GM12878 (cell line): ENCODE data around the gene PAX2. TPM values are rescaled to one million over a fixed set of nuclear protein-coding genes. Genes with fewer than 3 reads are reported as not detected.

Experiments
- ATAC-seq: fragments of 200-7000 bp; cut with Tn5 transposase; 3 replicates; pipeline ENCODE4 v1.9.1; 2020; ENCODE audit warnings: mild to moderate bottlenecking, moderate library complexity
- BruUV-seq: library from RNA; stranded (reverse); fragments of 400-500 nt; replicated peaks from 2 replicates; lab custom pipeline; 2021; lab: Mats Ljungman, UMichigan
- CTCF ChIA-PET: fragments of 300-600 bp; sonication (Branson Sonifier 250); formaldehyde crosslinking; extraction: SDS; loops from one replicate; lab custom pipeline; 2021; ENCODE audit warnings: inconsistent platforms; lab: Yijun Ruan, JAX
- POLR2A ChIA-PET: fragments of 350-600 bp; formaldehyde crosslinking; extraction: SDS; loops from one replicate; lab custom pipeline; 2021; ENCODE audit warnings: inconsistent platforms; lab: Charles Lee
- RAD21 ChIA-PET: fragments of 300-600 bp; sonication (Branson Sonifier 250); formaldehyde crosslinking; loops from one replicate; lab custom pipeline; 2023; ENCODE audit warnings: antibody characterized with exemption; ENCODE audit not compliant: unreplicated experiment; lab: Charles Lee
- SMC1A ChIA-PET: fragments of 300-600 bp; sonication (Branson Sonifier 250); formaldehyde crosslinking; loops from one replicate; lab custom pipeline; 2023; ENCODE audit not compliant: unreplicated experiment, uncharacterized antibody; lab: Charles Lee
- DNase-seq: peaks from one replicate; pipeline ENCODE4 v3.0.0-alpha.2; 2011; ENCODE audit warnings: low read depth, low spot score
- FAIRE-seq: peaks from 3 replicates; lab custom pipeline; 2011; peaks lifted over from hg19 to GRCh38; lab: Jason Lieb, UNC
- H2AFZ ChIP-seq: 2 replicates; pipeline ENCODE4 v1.6.0; 2011; ENCODE audit warnings: low read depth, low read length, control low read depth; ENCODE audit not compliant: control insufficient read depth
- H3K27ac ChIP-seq: 2 replicates; pipeline ENCODE4 v1.5.1; 2011; ENCODE audit warnings: control low read depth; ENCODE audit not compliant: control insufficient read depth, insufficient read depth
- H3K27me3 ChIP-seq, 2 experiments: replicated peaks in 1 of 2; 2 replicates each; pipeline versions ENCODE4 v1.6.0 to v1.6.1; 2011; ENCODE audit warnings: low read length in 1 of 2; ENCODE audit not compliant: control insufficient read depth in 2 of 2, insufficient read depth in 2 of 2
- H3K36me3 ChIP-seq, 2 experiments: 2 replicates each; pipeline ENCODE4 v1.5.1; 2011; ENCODE audit warnings: low read length in 1 of 2; ENCODE audit not compliant: control insufficient read depth in 2 of 2, insufficient read depth in 2 of 2
- H3K4me1 ChIP-seq: 2 replicates; pipeline ENCODE4 v1.6.1; 2011; ENCODE audit warnings: mild to moderate bottlenecking, low read length, moderate library complexity, mixed read lengths; ENCODE audit not compliant: control insufficient read depth, insufficient read depth
- H3K4me2 ChIP-seq: 2 replicates; pipeline ENCODE4 v1.6.0; 2011; ENCODE audit warnings: control low read depth; ENCODE audit not compliant: control insufficient read depth, insufficient read depth
- H3K4me3 ChIP-seq: fragments of 200-600 bp; sonication (generic); 2 replicates; pipeline ENCODE4 v1.5.1; 2016
- H3K79me2 ChIP-seq: 2 replicates; pipeline ENCODE4 v1.6.0; 2011; ENCODE audit warnings: low read length; ENCODE audit not compliant: control insufficient read depth, insufficient read depth
- H3K9ac ChIP-seq: 2 replicates; pipeline ENCODE4 v1.8.0; 2011; ENCODE audit warnings: low read length, control low read depth, mixed read lengths; ENCODE audit not compliant: control insufficient read depth, insufficient read depth
- H3K9me3 ChIP-seq: replicated peaks from 3 replicates; pipeline ENCODE4 v1.5.1; 2011; ENCODE audit warnings: mild to moderate bottlenecking, low read length; ENCODE audit not compliant: control insufficient read depth, insufficient read depth
- H4K20me1 ChIP-seq: 2 replicates; pipeline ENCODE4 v1.6.0; 2011; ENCODE audit not compliant: control insufficient read depth, insufficient read depth
- E2F4 ChIP-seq: IDR thresholded peaks from 2 replicates; pipeline ENCODE4 v1.6.1; 2012; ENCODE audit warnings: low read depth, low read length, improper control_type of control experiment
- EP300 ChIP-seq, 2 experiments: fragments of 150-350 bp in 1 of 2; IDR thresholded peaks; 2 replicates each; pipeline ENCODE4 v1.6.1; 2011 to 2012; ENCODE audit warnings: low read depth in 2 of 2, low read length in 2 of 2, borderline replicate concordance in 1 of 2, improper control_type of control experiment in 1 of 2, inconsistent platforms in 1 of 2; ENCODE audit not compliant: control insufficient read depth in 1 of 2
- EZH2 ChIP-seq: IDR thresholded peaks from 2 replicates; pipeline ENCODE4 v1.6.1; 2012; ENCODE audit warnings: low read depth, mild to moderate bottlenecking, control low read depth, inconsistent platforms, low read length, borderline replicate concordance; ENCODE audit not compliant: control insufficient read depth
- FOS ChIP-seq: IDR thresholded peaks from 3 replicates; pipeline ENCODE4 v1.6.1; 2011; ENCODE audit warnings: borderline replicate concordance; ENCODE audit not compliant: insufficient read length; ENCODE audit errors: extremely low read depth
- IRF5 ChIP-seq: fragments of 450-650 bp; IDR thresholded peaks from 2 replicates; pipeline ENCODE4 v1.6.1; 2017; ENCODE audit warnings: borderline replicate concordance
- MEF2A ChIP-seq: IDR thresholded peaks from 2 replicates; pipeline ENCODE4 v1.6.1; 2011; ENCODE audit warnings: low read depth, mild to moderate bottlenecking, low read length, moderate library complexity; ENCODE audit not compliant: insufficient read depth
- NFXL1 ChIP-seq: fragments of 450-650 bp; IDR thresholded peaks from 2 replicates; pipeline ENCODE4 v1.6.1; 2017; ENCODE audit warnings: antibody characterized with exemption, mild to moderate bottlenecking, borderline replicate concordance
- NR2F1 ChIP-seq: fragments of 450-650 bp; conservative IDR thresholded peaks from 2 replicates; pipeline ENCODE4 v1.6.1; 2017; ENCODE audit warnings: mild to moderate bottlenecking
- PAX8 ChIP-seq: fragments of 450-650 bp; IDR thresholded peaks from 2 replicates; pipeline ENCODE4 v1.6.1; 2017; ENCODE audit warnings: mild to moderate bottlenecking, moderate library complexity
- POU2F2 ChIP-seq: IDR thresholded peaks from 3 replicates; pipeline ENCODE4 v1.6.1; 2011; ENCODE audit warnings: low read depth, mild to moderate bottlenecking, low read length, borderline replicate concordance
- RCOR1 ChIP-seq: conservative IDR thresholded peaks from 2 replicates; pipeline ENCODE4 v1.6.1; 2012; ENCODE audit warnings: low read depth, low read length, improper control_type of control experiment
- SIN3A ChIP-seq: IDR thresholded peaks from 2 replicates; pipeline ENCODE4 v1.6.1; 2012; ENCODE audit warnings: low read depth, low read length, improper control_type of control experiment
- SIX5 ChIP-seq: IDR thresholded peaks from 2 replicates; pipeline ENCODE4 v1.6.1; 2011; ENCODE audit warnings: mild to moderate bottlenecking, low read depth, low read length, moderate library complexity; ENCODE audit not compliant: severe bottlenecking
- SUPT20H ChIP-seq: IDR thresholded peaks from 2 replicates; pipeline ENCODE4 v1.6.1; 2011; ENCODE audit warnings: low read depth, mild to moderate bottlenecking, low read length, moderate library complexity, borderline replicate concordance; ENCODE audit not compliant: control insufficient read depth
- SUZ12 ChIP-seq: fragments of 200-600 bp; sonication (generic); IDR thresholded peaks from one replicate; pipeline ENCODE4 v1.6.1; 2018; ENCODE audit warnings: antibody characterized with exemption, mild to moderate bottlenecking; ENCODE audit not compliant: unreplicated experiment
- TARDBP ChIP-seq: IDR thresholded peaks from 2 replicates; pipeline ENCODE4 v1.6.1; 2016; ENCODE audit warnings: borderline replicate concordance
- ZNF217 ChIP-seq: fragments of 450-650 bp; IDR thresholded peaks from 2 replicates; pipeline ENCODE4 v1.6.1; 2017; ENCODE audit warnings: antibody characterized with exemption, mild to moderate bottlenecking
- ZZZ3 ChIP-seq: IDR thresholded peaks from 2 replicates; pipeline ENCODE4 v1.6.1; 2011; ENCODE audit warnings: low read depth; ENCODE audit not compliant: control insufficient read depth, insufficient read length
- WGBS: methylation state at CpG from one replicate; pipeline ENCODE4 v1.1.6; 2016; ENCODE audit warnings: low lambda C conversion rate; ENCODE audit not compliant: insufficient replicate concordance, insufficient coverage; ENCODE audit errors: missing lambda C conversion rate; 5-methylcytosine and 5-hydroxymethylcytosine counted together
- in situ Hi-C: fragments of 300-500 bp; cut with MboI; formaldehyde crosslinking; loops from 9 replicates; pipeline ENCODE4 v1.14.3; 2018; ENCODE audit warnings: mixed read lengths
- intact Hi-C: fragments of 100-400 bp; cut with micrococcal nuclease; formaldehyde crosslinking; loops from one replicate; pipeline ENCODE4 v1.14.2; 2022; ENCODE audit not compliant: unreplicated experiment
- polyA plus RNA-seq, 11 experiments: library from polyadenylated mRNA; depleted of rRNA in 4 of 11; unstranded in 6 of 11; stranded (reverse) in 5 of 11; fragments of >200 nt; fragmentation: Nextera tagmentation in 4 of 11; fragmentation: Illumina TruSeq in 1 of 11; extraction: Ambion mirVana in 4 of 11; extraction: Trizol in 1 of 11; gene quantifications; 1 replicate in 1 of 11; 2 replicates in 10 of 11; pipeline versions ENCODE4 v1.2.1 to v1.2.3, GENCODE V29; 2011 to 2016; ENCODE audit warnings: inconsistent platforms in 2 of 11, missing spikeins in 2 of 11, low read depth in 1 of 11
- total RNA-seq, 4 experiments: library from RNA; depleted of rRNA in 3 of 4; stranded (reverse); fragments of >200 nt in 3 of 4; fragmentation: Illumina TruSeq in 1 of 4; extraction: Trizol in 1 of 4; gene quantifications; 2 replicates each; pipeline versions ENCODE4 v1.2.1 to v1.2.3, GENCODE V29; 2013 to 2021

Gene PAX2
- total and polyA plus RNA-seq, 10 of the 15 experiments (the other 5 are each of a cell fraction or from before 2014, with no cell fraction given): not detected

- no peak overlapping the region for H3K4me2 ChIP-seq
Observed at GRCh38 chr10:100713049-100713858, 32.1 kb upstream of the PAX2 start.

More at GRCh38 chr10:100713049-100713858, 32.1 kb upstream of the PAX2 start:
- H3K36me3 ChIP-seq: no peaks in the 10 kb centered on the region
- SMC1A ChIA-PET: no interaction called here
- no peak overlapping the region for H3K9ac ChIP-seq
- no peaks in the 10 kb centered on the region for H3K9me3 ChIP-seq
- H3K4me1 ChIP-seq: no peaks in the 10 kb centered on the region
- no peak overlapping the region for H2AFZ ChIP-seq
- FAIRE-seq (no peak), ATAC-seq (no peak), DNase-seq (no peak)
- H3K4me3 ChIP-seq: no peak overlapping the region
- WGBS: 37% methylated on average over 30 of the region's 37 CpGs
- RAD21 ChIA-PET: no interaction called here
- in situ Hi-C loops (no loop called here), intact Hi-C loops (no loop called here)
- POLR2A ChIA-PET: no interaction called here
- no peaks in the 10 kb centered on the region for H4K20me1 ChIP-seq
- CTCF ChIA-PET: no interaction called here
- no TSS peak for BruUV-seq
- peaks cover 20 to 30% of the 10 kb centered on the region in 2 experiments for H3K27me3 ChIP-seq
- TF ChIP-seq SIN3A (no peak), ZZZ3 (no peak), NR2F1 (no peak), MEF2A (no peak), EZH2 (no peak), ZNF217 (no peak), NFXL1 (no peak), RCOR1 (no peak), POU2F2 (no peak), TARDBP (no peak), SUPT20H (no peak), EP300 (IDR thresholded peaks at IDR 0.05; ENCODE audit: borderline replicate concordance in 1 of 2, control insufficient read depth in 1 of 2, low read depth in 2 of 2, low read length in 2 of 2) (no peak), IRF5 (no peak), FOS (no peak), SIX5 (no peak), PAX8 (no peak), E2F4 (no peak), SUZ12 (no peak)
- TF ChIP-seq, all 136 proteins: peak for 0
- Histone ChIP-seq H3K79me2 (no peaks in the 10 kb centered on the region), H3K27ac (no peak overlapping the region)
